Osteocyte (in vitro differentiated cells): ENCODE measurements around the gene PHF1. TPM values are rescaled to one million over a fixed set of nuclear protein-coding genes. Genes with fewer than 3 reads are reported as not detected.

Experiments used
- DNase-seq: peaks from one replicate; pipeline ENCODE4 v3.0.0; 2021; ENCODE audit warnings: mixed read lengths; ENCODE audit not compliant: unreplicated experiment; ENCODE audit errors: extremely low spot score
- H3K27ac Mint-ChIP-seq: one replicate; pipeline ENCODE4 v1.8.0; 2021; ENCODE audit warnings: mild to moderate bottlenecking, mixed read lengths; ENCODE audit not compliant: unreplicated experiment
- H3K27me3 Mint-ChIP-seq: one replicate; pipeline ENCODE4 v1.8.0; 2021; ENCODE audit warnings: mixed read lengths; ENCODE audit not compliant: unreplicated experiment
- H3K36me3 Mint-ChIP-seq: one replicate; pipeline ENCODE4 v1.8.0; 2021; ENCODE audit warnings: mixed read lengths; ENCODE audit not compliant: unreplicated experiment
- H3K4me1 Mint-ChIP-seq: one replicate; pipeline ENCODE4 v1.8.0; 2021; ENCODE audit warnings: mixed read lengths; ENCODE audit not compliant: unreplicated experiment
- H3K4me3 Mint-ChIP-seq: one replicate; pipeline ENCODE4 v1.8.0; 2021; ENCODE audit warnings: mild to moderate bottlenecking, moderate library complexity, mixed read lengths; ENCODE audit not compliant: unreplicated experiment
- H3K9me3 Mint-ChIP-seq: one replicate; pipeline ENCODE4 v1.8.0; 2021; ENCODE audit warnings: mixed read lengths; ENCODE audit not compliant: unreplicated experiment
- CTCF ChIP-seq: fragments of 200-600 bp; sonication (generic); IDR thresholded peaks from 2 replicates; pipeline ENCODE4 v1.5.0; 2021; ENCODE audit warnings: antibody characterized with exemption, mild to moderate bottlenecking, moderate library complexity
- total RNA-seq: library from RNA; stranded (reverse); gene quantifications from 2 replicates; pipeline ENCODE4 v1.2.1, GENCODE V29; 2021

PHF1 gene
- total RNA-seq, 1 donor from 2014 or later: 53.5 TPM

GRCh38 chr6:33440649-33441309 lies 30.0 kb downstream of the PHF1 start:
- peaks cover 35% of the 10 kb centered on the region for H3K36me3 Mint-ChIP-seq
- H3K27ac Mint-ChIP-seq: no peak overlapping the region
- H3K4me1 Mint-ChIP-seq: no peaks in the 10 kb centered on the region
- no peaks in the 10 kb centered on the region for H3K27me3 Mint-ChIP-seq
- no peak for DNase-seq
- H3K9me3 Mint-ChIP-seq: no peaks in the 10 kb centered on the region
- TF ChIP-seq CTCF: no peak
- H3K4me3 Mint-ChIP-seq: no peak overlapping the region

DNA sequence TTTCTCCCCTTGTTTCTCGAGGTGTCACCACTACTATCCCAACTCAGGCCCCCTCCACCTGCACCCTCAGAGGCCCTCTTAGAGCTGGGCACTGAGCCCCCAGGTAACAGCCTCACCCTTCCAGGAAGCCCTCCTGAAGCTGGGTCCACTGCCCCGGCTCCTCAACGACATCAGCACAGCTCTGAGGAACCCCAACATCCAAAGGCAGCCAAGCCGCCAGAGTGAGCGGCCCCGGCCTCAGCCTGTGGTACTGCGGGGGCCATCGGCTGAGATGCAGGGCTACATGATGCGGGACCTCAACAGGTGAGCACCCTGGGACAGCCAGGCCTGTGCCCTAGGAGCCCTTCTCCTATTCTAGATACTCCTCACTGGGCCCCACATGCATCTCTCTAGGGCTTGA lies 30.6 kb downstream of the PHF1 start:
- H3K27ac Mint-ChIP-seq: no peak overlapping the region
- TF ChIP-seq CTCF: no peak
- H3K4me1 Mint-ChIP-seq: no peaks in the 10 kb centered on the region
- no peak overlapping the region for H3K4me3 Mint-ChIP-seq
- H3K27me3 Mint-ChIP-seq: no peaks in the 10 kb centered on the region
- DNase-seq: no peak
- no peaks in the 10 kb centered on the region for H3K9me3 Mint-ChIP-seq
- H3K36me3 Mint-ChIP-seq: peaks cover 36% of the 10 kb centered on the region

DNA sequence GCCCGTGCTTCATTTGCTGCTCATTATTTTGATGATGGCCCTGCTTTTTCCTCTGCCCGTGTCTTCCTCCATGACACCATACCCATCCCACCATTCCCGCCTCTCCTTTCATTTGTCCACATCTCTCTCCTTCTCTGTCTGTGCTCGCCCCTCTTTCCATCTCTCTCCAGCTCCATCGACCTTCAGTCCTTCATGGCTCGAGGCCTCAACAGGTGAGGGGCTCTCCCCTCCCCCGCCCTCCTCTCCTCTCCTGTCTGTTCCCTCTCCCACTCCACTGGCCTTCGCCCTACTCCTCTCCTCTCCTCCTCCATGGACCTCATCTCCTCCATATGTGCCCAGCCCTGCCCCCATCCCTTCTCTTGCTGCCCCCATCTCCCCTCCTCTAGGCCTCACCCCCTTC lies 31.5 kb downstream of the PHF1 start:
- Mint-ChIP-seq H3K4me1 (no peaks in the 10 kb centered on the region), H3K27ac (no peak overlapping the region), H3K36me3 (peaks cover 31% of the 10 kb centered on the region), H3K27me3 (no peaks in the 10 kb centered on the region), H3K4me3 (no peak overlapping the region), H3K9me3 (no peaks in the 10 kb centered on the region)
- TF ChIP-seq CTCF: no peak
- no peak for DNase-seq

- TF ChIP-seq CTCF: no peak
- Mint-ChIP-seq H3K27me3 (no peaks in the 10 kb centered on the region), H3K27ac (no peak overlapping the region), H3K4me1 (no peaks in the 10 kb centered on the region), H3K4me3 (no peak overlapping the region), H3K36me3 (peaks cover 33% of the 10 kb centered on the region), H3K9me3 (no peaks in the 10 kb centered on the region)
- DNase-seq: no peak
These were observed 32.2 kb downstream of the PHF1 start for GRCh38 chr6:33443025-33443424.

DNA sequence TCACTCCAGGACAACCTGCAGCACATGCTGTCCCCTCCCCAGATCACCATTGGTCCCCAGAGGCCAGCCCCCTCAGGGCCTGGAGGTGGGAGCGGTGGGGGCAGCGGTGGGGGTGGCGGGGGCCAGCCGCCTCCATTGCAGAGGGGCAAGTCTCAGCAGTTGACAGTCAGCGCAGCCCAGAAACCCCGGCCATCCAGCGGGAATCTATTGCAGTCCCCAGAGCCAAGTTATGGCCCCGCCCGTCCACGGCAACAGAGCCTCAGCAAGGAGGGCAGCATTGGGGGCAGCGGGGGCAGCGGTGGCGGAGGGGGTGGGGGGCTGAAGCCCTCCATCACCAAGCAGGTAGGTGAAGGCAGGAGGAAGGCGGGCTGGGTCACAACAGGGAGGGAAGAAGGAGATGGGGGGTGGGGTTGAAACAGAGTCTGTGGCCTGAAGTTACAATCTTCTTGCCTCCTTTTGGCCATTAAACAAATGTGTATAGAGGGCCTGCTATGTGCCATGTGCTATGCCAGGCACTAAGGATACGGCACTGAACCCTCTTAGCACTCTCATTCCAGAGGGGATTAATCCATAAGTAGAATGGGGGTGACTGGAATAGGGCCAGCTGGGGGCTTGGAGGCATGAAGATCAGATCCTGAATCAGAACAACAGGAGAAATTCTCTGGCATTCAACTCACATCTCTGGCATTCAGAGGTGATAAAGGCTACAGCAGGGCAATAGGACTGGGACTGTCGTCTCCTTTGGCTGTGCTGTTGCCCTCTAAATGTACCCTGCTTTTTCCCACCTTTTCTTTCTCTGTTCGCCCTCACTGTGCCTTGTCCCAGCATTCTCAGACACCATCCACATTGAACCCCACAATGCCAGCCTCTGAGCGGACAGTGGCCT lies 33.0 kb downstream of the PHF1 start:
- no peak for TF ChIP-seq CTCF
- Mint-ChIP-seq H3K4me1 (no peaks in the 10 kb centered on the region), H3K36me3 (peaks cover 32% of the 10 kb centered on the region), H3K27ac (no peak overlapping the region), H3K9me3 (no peaks in the 10 kb centered on the region), H3K27me3 (no peaks in the 10 kb centered on the region), H3K4me3 (no peak overlapping the region)
- no peak for DNase-seq
